D721Med (cell line): Measurements from ENCODE around the gene GUK1.
A peak's percentile ranks its signal among the peaks of the same experiment; 100 is the strongest.

Source experiments
- DNase-seq: peaks from one replicate; pipeline ENCODE4 v3.0.0; 2011; ENCODE audit warnings: low spot score; ENCODE audit not compliant: insufficient read length
- FAIRE-seq: peaks from 2 replicates; lab custom pipeline; 2011; peaks lifted over from hg19 to GRCh38; lab: Jason Lieb, UNC
- TF ChIP-seq, protein P1 (sequence below): IDR thresholded peaks from 2 replicates; pipeline ENCODE4 v1.5.1; 2012; ENCODE audit warnings: mild to moderate bottlenecking, control low read depth; ENCODE audit not compliant: insufficient read depth; ENCODE audit errors: missing control alignments

Gene GUK1

DNA sequence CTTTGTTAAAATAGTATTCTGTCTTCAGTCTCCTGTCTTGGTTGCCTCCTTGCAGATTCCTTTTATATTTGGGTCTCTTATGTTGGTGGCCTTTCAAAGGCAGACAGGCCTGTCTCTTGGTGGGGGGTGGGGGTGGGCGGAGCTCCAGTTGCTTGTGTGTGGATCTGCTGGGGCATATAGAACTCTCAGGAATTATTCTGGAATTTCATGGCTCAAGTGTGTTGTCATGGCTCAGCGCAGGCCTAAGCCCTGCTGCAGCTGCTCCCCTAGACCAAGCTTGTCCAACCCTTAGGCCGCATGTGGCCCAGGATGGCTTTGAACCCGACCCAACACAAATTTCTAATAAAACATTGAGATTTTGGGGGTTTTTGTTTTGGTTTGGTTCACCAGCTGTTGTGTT, 44.9 kb upstream of the GUK1 start:
- TF ChIP-seq, protein P1, sequence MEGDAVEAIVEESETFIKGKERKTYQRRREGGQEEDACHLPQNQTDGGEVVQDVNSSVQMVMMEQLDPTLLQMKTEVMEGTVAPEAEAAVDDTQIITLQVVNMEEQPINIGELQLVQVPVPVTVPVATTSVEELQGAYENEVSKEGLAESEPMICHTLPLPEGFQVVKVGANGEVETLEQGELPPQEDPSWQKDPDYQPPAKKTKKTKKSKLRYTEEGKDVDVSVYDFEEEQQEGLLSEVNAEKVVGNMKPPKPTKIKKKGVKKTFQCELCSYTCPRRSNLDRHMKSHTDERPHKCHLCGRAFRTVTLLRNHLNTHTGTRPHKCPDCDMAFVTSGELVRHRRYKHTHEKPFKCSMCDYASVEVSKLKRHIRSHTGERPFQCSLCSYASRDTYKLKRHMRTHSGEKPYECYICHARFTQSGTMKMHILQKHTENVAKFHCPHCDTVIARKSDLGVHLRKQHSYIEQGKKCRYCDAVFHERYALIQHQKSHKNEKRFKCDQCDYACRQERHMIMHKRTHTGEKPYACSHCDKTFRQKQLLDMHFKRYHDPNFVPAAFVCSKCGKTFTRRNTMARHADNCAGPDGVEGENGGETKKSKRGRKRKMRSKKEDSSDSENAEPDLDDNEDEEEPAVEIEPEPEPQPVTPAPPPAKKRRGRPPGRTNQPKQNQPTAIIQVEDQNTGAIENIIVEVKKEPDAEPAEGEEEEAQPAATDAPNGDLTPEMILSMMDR: no peak
- no peak for FAIRE-seq
- DNase-seq: peak; percentile 15

GRCh38 chr1:228095938-228096337, 44.1 kb upstream of the GUK1 start:
- peak; percentile 9 for DNase-seq
- TF ChIP-seq, protein P1: no peak
- FAIRE-seq: no peak

DNA sequence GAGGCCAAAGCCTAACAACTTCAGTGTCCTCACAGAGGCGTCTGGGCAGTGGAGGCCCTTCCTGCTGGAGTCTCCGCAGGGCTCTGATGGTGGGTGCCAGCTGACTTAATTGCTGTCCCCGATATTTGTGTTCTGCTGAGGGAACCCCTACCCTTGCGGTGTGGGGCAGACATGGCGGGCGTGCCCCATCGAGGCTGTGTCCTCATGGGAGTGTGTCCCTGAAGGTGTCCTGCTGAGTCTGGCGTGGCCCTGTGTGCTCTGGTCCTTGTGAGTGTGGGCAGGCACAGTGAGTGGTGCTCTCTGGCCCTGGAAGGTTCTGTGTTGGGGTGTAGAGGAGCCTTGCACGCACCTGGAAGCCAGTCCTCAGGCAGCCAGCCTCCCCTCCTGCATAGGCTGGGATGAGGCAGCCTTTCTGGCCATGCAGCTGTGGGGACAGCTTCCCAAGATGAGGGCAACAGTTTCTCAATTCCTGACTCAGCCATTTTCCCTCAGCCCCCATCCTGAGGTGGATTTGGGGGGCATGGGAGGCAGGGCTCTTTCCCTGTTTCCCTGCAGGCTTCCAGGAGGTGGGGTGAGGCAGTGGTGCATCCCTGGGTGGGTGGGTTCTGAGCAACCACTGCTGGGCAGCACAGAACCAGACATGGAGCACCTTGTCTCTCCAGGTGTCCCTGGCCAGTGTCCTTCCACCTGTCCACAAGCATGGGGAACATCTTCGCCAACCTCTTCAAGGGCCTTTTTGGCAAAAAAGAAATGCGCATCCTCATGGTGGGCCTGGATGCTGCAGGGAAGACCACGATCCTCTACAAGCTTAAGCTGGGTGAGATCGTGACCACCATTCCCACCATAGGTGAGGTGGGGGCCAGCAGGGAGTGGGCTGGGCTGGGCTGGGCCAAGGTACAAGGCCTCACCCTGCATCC, 43.4 kb upstream of the GUK1 start:
- FAIRE-seq (no peak), DNase-seq (peak; percentile 17)
- TF ChIP-seq, protein P1: no peak

GRCh38 chr1:228097333-228098081, 42.6 kb upstream of the GUK1 start:
- TF ChIP-seq, protein P1: no peak
- FAIRE-seq (no peak), DNase-seq (peak; percentile 22)

- TF ChIP-seq, protein P1: no peak
- DNase-seq (peak; percentile 16), FAIRE-seq (no peak)
These were observed 41.7 kb upstream of the GUK1 start for GRCh38 chr1:228098323-228098931.

- DNase-seq (peak; percentile 13), FAIRE-seq (no peak)
- TF ChIP-seq, protein P1: no peak
These were observed 40.7 kb upstream of the GUK1 start for GRCh38 chr1:228099331-228099732.
